Fibroblast of the aortic adventitia (primary cell): Measurements from ENCODE around the gene PCDHGB2. TPM values are rescaled to one million over a fixed set of nuclear protein-coding genes. Genes with fewer than 3 reads are reported as not detected.
"Not testable (repeated sequence)": the region's sequence is repeated elsewhere in the genome, so short reads cannot be mapped to it uniquely, and the experiment has no call there.

Source experiments
- DNase-seq: peaks from one replicate; pipeline ENCODE4 v3.0.0-alpha.2; 2010; ENCODE audit warnings: low read depth
- H3K4me3 ChIP-seq: 2 replicates; pipeline ENCODE4 v1.5.1; 2011; ENCODE audit warnings: low read depth, mild to moderate bottlenecking, control low read depth, low read length, moderate library complexity
- total RNA-seq: library from RNA; depleted of rRNA; stranded (reverse); fragments of >200 nt; gene quantifications from 2 replicates; pipeline ENCODE4 v1.2.3, GENCODE V29; 2012; ENCODE audit warnings: low replicate concordance
- TF ChIP-seq, protein P1 (sequence below): IDR thresholded peaks from 2 replicates; pipeline ENCODE4 v1.5.1; 2011; ENCODE audit warnings: mild to moderate bottlenecking, low read length, control low read depth, inconsistent platforms; ENCODE audit not compliant: insufficient read depth

Gene PCDHGB2
- total RNA-seq, 1 donor: 5.7 TPM

GRCh38 chr5:141326088-141326854 lies 33.5 kb upstream of the PCDHGB2 start:
- peak; percentile 74 for DNase-seq
- TF ChIP-seq, protein P1, sequence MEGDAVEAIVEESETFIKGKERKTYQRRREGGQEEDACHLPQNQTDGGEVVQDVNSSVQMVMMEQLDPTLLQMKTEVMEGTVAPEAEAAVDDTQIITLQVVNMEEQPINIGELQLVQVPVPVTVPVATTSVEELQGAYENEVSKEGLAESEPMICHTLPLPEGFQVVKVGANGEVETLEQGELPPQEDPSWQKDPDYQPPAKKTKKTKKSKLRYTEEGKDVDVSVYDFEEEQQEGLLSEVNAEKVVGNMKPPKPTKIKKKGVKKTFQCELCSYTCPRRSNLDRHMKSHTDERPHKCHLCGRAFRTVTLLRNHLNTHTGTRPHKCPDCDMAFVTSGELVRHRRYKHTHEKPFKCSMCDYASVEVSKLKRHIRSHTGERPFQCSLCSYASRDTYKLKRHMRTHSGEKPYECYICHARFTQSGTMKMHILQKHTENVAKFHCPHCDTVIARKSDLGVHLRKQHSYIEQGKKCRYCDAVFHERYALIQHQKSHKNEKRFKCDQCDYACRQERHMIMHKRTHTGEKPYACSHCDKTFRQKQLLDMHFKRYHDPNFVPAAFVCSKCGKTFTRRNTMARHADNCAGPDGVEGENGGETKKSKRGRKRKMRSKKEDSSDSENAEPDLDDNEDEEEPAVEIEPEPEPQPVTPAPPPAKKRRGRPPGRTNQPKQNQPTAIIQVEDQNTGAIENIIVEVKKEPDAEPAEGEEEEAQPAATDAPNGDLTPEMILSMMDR: peak; percentile 79
- peak overlapping the region; percentile 71 for H3K4me3 ChIP-seq

DNA sequence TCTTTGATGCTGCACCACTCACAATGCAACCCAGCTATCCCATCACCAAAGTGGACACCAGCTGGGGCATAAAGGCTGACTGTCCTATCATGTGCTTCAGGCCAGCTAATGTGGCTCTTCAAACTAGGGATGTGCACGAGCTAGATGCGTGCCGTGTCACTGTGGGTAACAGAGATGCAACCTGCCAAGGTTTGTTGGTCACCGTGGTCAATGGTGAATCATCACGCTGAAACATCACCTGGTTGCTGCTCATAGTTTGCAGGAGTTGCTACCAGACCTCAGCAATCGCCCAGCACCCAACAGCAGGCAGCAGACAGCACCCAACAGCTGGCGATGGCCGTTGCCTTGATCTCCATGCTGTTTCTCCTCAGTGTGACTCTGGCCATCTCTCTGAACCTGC lies 31.6 kb upstream of the PCDHGB2 start:
- no peak overlapping the region for H3K4me3 ChIP-seq
- no peak for DNase-seq
- TF ChIP-seq, protein P1: no peak

GRCh38 chr5:141330299-141331080 lies 29.3 kb upstream of the PCDHGB2 start, which contains the start of gene PCDHGA1:
Gene PCDHGA1 (plus strand): TSS chr5:141330514.
- H3K4me3 ChIP-seq: peak within 1 kb of the TSS; percentile 49
- peak; percentile 70 for DNase-seq
- TF ChIP-seq, protein P1: peak; percentile 64

GRCh38 chr5:141332571-141332970 lies 27.2 kb upstream of the PCDHGB2 start:
- DNase-seq, H3K4me3 ChIP-seq: not testable (repeated sequence)

- TF ChIP-seq, protein P1: peak; percentile 55
- peak within 1 kb of the TSS; percentile 57 for H3K4me3 ChIP-seq
- DNase-seq: peak; percentile 68
Measured at GRCh38 chr5:141338538-141339306, 21.1 kb upstream of the PCDHGB2 start, which contains the start of gene PCDHGA2. Gene PCDHGA2 (plus strand): TSS chr5:141338760.

- not testable (repeated sequence) for DNase-seq, H3K4me3 ChIP-seq
Measured at GRCh38 chr5:141340781-141341354, 18.9 kb upstream of the PCDHGB2 start.

- no peak overlapping the region for H3K4me3 ChIP-seq
- DNase-seq: no peak
- TF ChIP-seq, protein P1: no peak
Measured at GRCh38 chr5:141342773-141343172, 17.0 kb upstream of the PCDHGB2 start.
